Hepatocyte (in vitro differentiated cells): ENCODE measurements around the gene TIGD6. TPM values are rescaled to one million over a fixed set of nuclear protein-coding genes. Genes with fewer than 3 reads are reported as not detected.

Source experiments
- DNase-seq: peaks from one replicate; pipeline ENCODE4 v3.0.0-alpha.2; 2016; ENCODE audit warnings: low spot score
- H2AFZ ChIP-seq: fragments of 200-600 bp; sonication (generic); 2 replicates; pipeline ENCODE4 v1.6.0; 2016; ENCODE audit warnings: antibody characterized with exemption, mild to moderate bottlenecking
- H3K27ac ChIP-seq: fragments of 200-600 bp; sonication (generic); 2 replicates; pipeline ENCODE4 v1.5.1; 2016; ENCODE audit warnings: mild to moderate bottlenecking
- H3K27me3 ChIP-seq: fragments of 200-600 bp; sonication (generic); 2 replicates; pipeline ENCODE4 v1.6.1; 2016
- H3K36me3 ChIP-seq: fragments of 200-600 bp; sonication (generic); replicated peaks from 2 replicates; pipeline ENCODE4 v1.5.1; 2016; ENCODE audit warnings: low read depth; ENCODE audit not compliant: insufficient read depth
- H3K4me1 ChIP-seq: fragments of 200-600 bp; sonication (generic); 2 replicates; pipeline ENCODE4 v1.5.1; 2016; ENCODE audit warnings: mild to moderate bottlenecking, moderate library complexity; ENCODE audit not compliant: insufficient read depth
- H3K4me2 ChIP-seq: fragments of 200-600 bp; sonication (generic); 2 replicates; pipeline ENCODE4 v1.6.0; 2016
- H3K4me3 ChIP-seq: fragments of 200-600 bp; sonication (generic); 2 replicates; pipeline ENCODE4 v1.5.1; 2016; ENCODE audit warnings: mild to moderate bottlenecking
- H3K79me2 ChIP-seq: fragments of 200-600 bp; sonication (generic); 2 replicates; pipeline ENCODE4 v1.6.0; 2017; ENCODE audit warnings: mild to moderate bottlenecking
- H3K9me2 ChIP-seq: fragments of 200-600 bp; sonication (generic); replicated peaks from 2 replicates; pipeline ENCODE4 v1.6.0; 2017; ENCODE audit warnings: mild to moderate bottlenecking; ENCODE audit not compliant: insufficient read depth
- H3K9me3 ChIP-seq: fragments of 200-600 bp; sonication (generic); 2 replicates; pipeline ENCODE4 v1.5.1; 2016; ENCODE audit warnings: low read depth, mild to moderate bottlenecking
- H4K20me1 ChIP-seq: fragments of 200-600 bp; sonication (generic); 2 replicates; pipeline ENCODE4 v1.6.0; 2016; ENCODE audit warnings: mild to moderate bottlenecking; ENCODE audit not compliant: insufficient read depth, poor library complexity, severe bottlenecking
- EZH2 ChIP-seq: fragments of 200-600 bp; sonication (generic); IDR thresholded peaks from 2 replicates; pipeline ENCODE4 v1.6.1; 2016; ENCODE audit warnings: antibody characterized with exemption, mild to moderate bottlenecking, borderline replicate concordance
- EZH2phosphoT487 ChIP-seq: fragments of 200-600 bp; sonication (generic); IDR thresholded peaks from one replicate; pipeline ENCODE4 v1.6.1; 2018; ENCODE audit warnings: antibody characterized with exemption, mild to moderate bottlenecking, low read depth, moderate library complexity; ENCODE audit not compliant: unreplicated experiment, severe bottlenecking
- WGBS: methylation state at CpG from one replicate; pipeline ENCODE4 v1.1.6; 2016; ENCODE audit warnings: low lambda C conversion rate; ENCODE audit errors: missing lambda C conversion rate; 5-methylcytosine and 5-hydroxymethylcytosine counted together
- polyA plus RNA-seq: library from polyadenylated mRNA; unstranded; fragments of >200 nt; fragmentation: Nextera tagmentation; extraction: Ambion mirVana; gene quantifications from 2 replicates; pipeline ENCODE4 v1.2.1, GENCODE V29; 2016
- total RNA-seq: library from RNA; depleted of rRNA; stranded (reverse); fragments of >200 nt; gene quantifications from 2 replicates; pipeline ENCODE4 v1.2.3, GENCODE V29; 2014
- TF ChIP-seq, protein P1 (sequence below): fragments of 200-600 bp; sonication (generic); IDR thresholded peaks from 2 replicates; pipeline ENCODE4 v1.5.1; 2016; ENCODE audit warnings: antibody characterized with exemption, mild to moderate bottlenecking; ENCODE audit not compliant: poor library complexity

The TIGD6 gene
- total and polyA plus RNA-seq, 2 experiments from 2014 or later: 4.6 to 5.0 TPM

GRCh38 chr5:150038547-150038946 is 38.1 kb upstream of the TIGD6 start:
- H3K79me2 ChIP-seq: no peaks in the 10 kb centered on the region
- no peak for TF ChIP-seq EZH2phosphoT487

GRCh38 chr5:150036513-150036912 is 36.1 kb upstream of the TIGD6 start:
- Histone ChIP-seq H3K27ac (peak overlapping the region; percentile 66), H3K27me3 (no peaks in the 10 kb centered on the region), H3K9me2 (no peaks in the 10 kb centered on the region), H2AFZ (no peak overlapping the region), H3K4me1 (peaks cover 4% of the 10 kb centered on the region), H3K36me3 (peaks cover 6% of the 10 kb centered on the region), H3K9me3 (no peaks in the 10 kb centered on the region), H3K4me3 (no peak overlapping the region), H3K79me2 (no peaks in the 10 kb centered on the region), H3K4me2 (no peak overlapping the region), H4K20me1 (no peaks in the 10 kb centered on the region)
- peak; percentile 74 for DNase-seq
- 68% methylated on average over 9 of the region's 9 CpGs for WGBS
- no peak for TF ChIP-seq EZH2
- no peak for TF ChIP-seq EZH2phosphoT487
- TF ChIP-seq, protein P1, sequence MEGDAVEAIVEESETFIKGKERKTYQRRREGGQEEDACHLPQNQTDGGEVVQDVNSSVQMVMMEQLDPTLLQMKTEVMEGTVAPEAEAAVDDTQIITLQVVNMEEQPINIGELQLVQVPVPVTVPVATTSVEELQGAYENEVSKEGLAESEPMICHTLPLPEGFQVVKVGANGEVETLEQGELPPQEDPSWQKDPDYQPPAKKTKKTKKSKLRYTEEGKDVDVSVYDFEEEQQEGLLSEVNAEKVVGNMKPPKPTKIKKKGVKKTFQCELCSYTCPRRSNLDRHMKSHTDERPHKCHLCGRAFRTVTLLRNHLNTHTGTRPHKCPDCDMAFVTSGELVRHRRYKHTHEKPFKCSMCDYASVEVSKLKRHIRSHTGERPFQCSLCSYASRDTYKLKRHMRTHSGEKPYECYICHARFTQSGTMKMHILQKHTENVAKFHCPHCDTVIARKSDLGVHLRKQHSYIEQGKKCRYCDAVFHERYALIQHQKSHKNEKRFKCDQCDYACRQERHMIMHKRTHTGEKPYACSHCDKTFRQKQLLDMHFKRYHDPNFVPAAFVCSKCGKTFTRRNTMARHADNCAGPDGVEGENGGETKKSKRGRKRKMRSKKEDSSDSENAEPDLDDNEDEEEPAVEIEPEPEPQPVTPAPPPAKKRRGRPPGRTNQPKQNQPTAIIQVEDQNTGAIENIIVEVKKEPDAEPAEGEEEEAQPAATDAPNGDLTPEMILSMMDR: no peak

More at GRCh38 chr5:150038547-150038946, 38.1 kb upstream of the TIGD6 start:
- Histone ChIP-seq H3K36me3 (peaks cover 6% of the 10 kb centered on the region), H3K27me3 (no peaks in the 10 kb centered on the region), H3K9me3 (no peaks in the 10 kb centered on the region), H3K27ac (no peak overlapping the region), H4K20me1 (no peaks in the 10 kb centered on the region), H3K4me1 (peaks cover 6% of the 10 kb centered on the region), H3K4me2 (no peak overlapping the region), H3K9me2 (no peaks in the 10 kb centered on the region), H3K4me3 (no peak overlapping the region), H2AFZ (no peak overlapping the region)
- WGBS: 52% methylated on average over 2 of the region's 2 CpGs
- no peak for DNase-seq

DNA sequence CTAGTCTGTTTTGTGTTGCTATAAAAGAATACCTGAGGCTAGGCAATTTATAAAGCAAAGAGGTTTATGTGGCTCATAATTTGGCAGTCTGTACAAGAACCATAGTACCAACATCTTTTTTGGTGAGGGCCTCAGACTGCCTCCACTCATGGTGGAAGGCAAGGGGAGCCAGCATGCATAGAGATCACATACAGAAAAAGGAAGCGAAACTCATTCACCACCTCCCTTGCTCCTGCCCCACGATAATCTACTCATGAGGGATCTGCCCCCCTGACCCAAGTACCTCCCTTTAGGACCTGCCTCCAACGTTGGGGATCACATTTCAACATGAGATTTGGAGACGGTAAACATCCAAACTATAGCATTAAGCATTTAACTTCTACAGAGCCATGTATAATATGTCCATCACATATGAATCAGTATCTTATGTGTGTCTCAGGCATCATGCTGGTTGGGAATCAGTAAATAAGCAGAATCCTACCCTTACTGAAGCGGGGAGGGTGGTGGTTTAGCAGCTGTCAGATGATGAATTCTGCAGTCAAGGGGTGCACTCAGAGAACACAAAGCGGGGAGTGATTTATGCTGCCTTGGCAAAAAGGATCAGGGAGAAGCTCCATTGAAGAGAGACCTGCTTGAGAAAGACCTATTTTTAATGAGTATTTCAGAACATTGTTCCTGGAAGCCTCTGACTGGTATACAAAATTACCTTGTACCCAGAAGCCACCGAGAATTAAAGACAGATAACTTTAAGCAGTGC is 34.9 kb upstream of the TIGD6 start:
- Histone ChIP-seq H3K9me3 (no peaks in the 10 kb centered on the region), H3K4me3 (no peak overlapping the region), H3K9me2 (no peaks in the 10 kb centered on the region), H3K4me2 (no peak overlapping the region), H4K20me1 (no peaks in the 10 kb centered on the region), H2AFZ (no peak overlapping the region), H3K36me3 (peaks cover 6% of the 10 kb centered on the region), H3K27ac (no peak overlapping the region), H3K4me1 (peaks cover 4% of the 10 kb centered on the region), H3K79me2 (no peaks in the 10 kb centered on the region), H3K27me3 (no peaks in the 10 kb centered on the region)
- TF ChIP-seq EZH2 (no peak), EZH2phosphoT487 (no peak)
- TF ChIP-seq, protein P1: no peak
- no peak for DNase-seq
- WGBS: 89% methylated on average over 7 of the region's 7 CpGs

GRCh38 chr5:150034662-150035061 is 34.2 kb upstream of the TIGD6 start:
- WGBS: 90% methylated on average over 4 of the region's 4 CpGs
- TF ChIP-seq, protein P1: no peak
- TF ChIP-seq EZH2phosphoT487 (no peak), EZH2 (no peak)
- Histone ChIP-seq H3K36me3 (peaks cover 6% of the 10 kb centered on the region), H3K9me2 (no peaks in the 10 kb centered on the region), H3K4me3 (no peak overlapping the region), H2AFZ (no peak overlapping the region), H3K27ac (no peak overlapping the region), H3K4me1 (peaks cover 4% of the 10 kb centered on the region), H3K79me2 (no peaks in the 10 kb centered on the region), H4K20me1 (no peaks in the 10 kb centered on the region), H3K9me3 (no peaks in the 10 kb centered on the region), H3K27me3 (no peaks in the 10 kb centered on the region), H3K4me2 (no peak overlapping the region)
- DNase-seq: no peak
